Right atrium auricular region (tissue), 2 donors: ENCODE data around the gene COG5. TPM values are rescaled to one million over a fixed set of nuclear protein-coding genes. Genes with fewer than 3 reads are reported as not detected.

Experiments used
- DNase-seq: peaks from one replicate; pipeline ENCODE4 v3.0.0-alpha.2; 2019; ENCODE audit warnings: low spot score
- H3K27ac ChIP-seq, 2 donors: fragments of 200-600 bp; sonication (generic); 1 replicate in 1 of 2; 2 replicates in 1 of 2; pipeline ENCODE4 v1.5.1; 2016 to 2019
- H3K27me3 ChIP-seq, 2 donors: fragments of 200-600 bp; sonication (generic); one replicate each; pipeline versions ENCODE4 v1.5.1 to v1.6.0; 2017 to 2019
- H3K36me3 ChIP-seq: fragments of 200-600 bp; sonication (generic); one replicate; pipeline ENCODE4 v1.5.1; 2016
- H3K4me1 ChIP-seq, 2 donors: fragments of 200-600 bp; sonication (generic); one replicate each; pipeline versions ENCODE4 v1.5.1 to v1.6.0; 2017 to 2019
- H3K4me3 ChIP-seq, 2 donors: fragments of 200-600 bp; sonication (generic); 1 replicate in 1 of 2; 2 replicates in 1 of 2; pipeline ENCODE4 v1.5.1; 2017 to 2019; ENCODE audit warnings: mild to moderate bottlenecking in 1 of 2, moderate library complexity in 1 of 2
- H3K9me3 ChIP-seq, 2 donors: fragments of 200-600 bp; sonication (generic); one replicate each; pipeline ENCODE4 v1.5.1; 2019
- CTCF ChIP-seq, 2 donors: fragments of 200-600 bp; sonication (generic); IDR thresholded peaks; one replicate each; pipeline ENCODE4 v1.5.1; 2019; ENCODE audit warnings: antibody characterized with exemption in 2 of 2
- total RNA-seq, 2 donors: library from RNA; depleted of rRNA; stranded (reverse); fragments of >200 nt; gene quantifications; one replicate each; pipeline ENCODE4 v1.1.0, GENCODE V29; 2016

Gene COG5
- total RNA-seq, 2 donors from 2014 or later = 28.0 to 31.8 TPM

GRCh38 chr7:107495516-107495915 lies 68.2 kb downstream of the COG5 start:
- no peaks in the 10 kb centered on the region for H3K9me3 ChIP-seq
- TF ChIP-seq CTCF (IDR thresholded peaks at IDR 0.05) = no peak
- no peaks in the 10 kb centered on the region for H3K27me3 ChIP-seq
- DNase-seq = no peak
- H3K4me1 ChIP-seq = peaks cover 0 to 3% of the 10 kb centered on the region in 2 donors
- no peak overlapping the region for H3K27ac ChIP-seq
- no peak overlapping the region for H3K4me3 ChIP-seq
- no peaks in the 10 kb centered on the region for H3K36me3 ChIP-seq

- no peak overlapping the region for H3K27ac ChIP-seq
- DNase-seq = no peak
- no peaks in the 10 kb centered on the region for H3K36me3 ChIP-seq
- H3K27me3 ChIP-seq = no peaks in the 10 kb centered on the region
- peaks cover 0 to 3% of the 10 kb centered on the region in 2 donors for H3K4me1 ChIP-seq
- TF ChIP-seq CTCF (IDR thresholded peaks at IDR 0.05) = no peak
- no peaks in the 10 kb centered on the region for H3K9me3 ChIP-seq
- no peak overlapping the region for H3K4me3 ChIP-seq
These were observed 68.8 kb downstream of the COG5 start for GRCh38 chr7:107494884-107495283.

- no peaks in the 10 kb centered on the region for H3K27me3 ChIP-seq
- H3K9me3 ChIP-seq = no peaks in the 10 kb centered on the region
- no peak for DNase-seq
- H3K4me1 ChIP-seq = peaks cover 0 to 3% of the 10 kb centered on the region in 2 donors
- no peak overlapping the region for H3K27ac ChIP-seq
- TF ChIP-seq CTCF (IDR thresholded peaks at IDR 0.05) = no peak
- H3K4me3 ChIP-seq = no peak overlapping the region
- no peaks in the 10 kb centered on the region for H3K36me3 ChIP-seq
These were observed 69.4 kb downstream of the COG5 start for GRCh38 chr7:107494315-107494751.

- H3K4me1 ChIP-seq = peaks cover 0 to 3% of the 10 kb centered on the region in 2 donors
- H3K27me3 ChIP-seq = no peaks in the 10 kb centered on the region
- no peaks in the 10 kb centered on the region for H3K36me3 ChIP-seq
- H3K4me3 ChIP-seq = no peak overlapping the region
- no peak overlapping the region for H3K27ac ChIP-seq
- no peak for TF ChIP-seq CTCF (IDR thresholded peaks at IDR 0.05)
- DNase-seq = no peak
- no peaks in the 10 kb centered on the region for H3K9me3 ChIP-seq
These were observed 70.8 kb downstream of the COG5 start for GRCh38 chr7:107492875-107493274.

DNA sequence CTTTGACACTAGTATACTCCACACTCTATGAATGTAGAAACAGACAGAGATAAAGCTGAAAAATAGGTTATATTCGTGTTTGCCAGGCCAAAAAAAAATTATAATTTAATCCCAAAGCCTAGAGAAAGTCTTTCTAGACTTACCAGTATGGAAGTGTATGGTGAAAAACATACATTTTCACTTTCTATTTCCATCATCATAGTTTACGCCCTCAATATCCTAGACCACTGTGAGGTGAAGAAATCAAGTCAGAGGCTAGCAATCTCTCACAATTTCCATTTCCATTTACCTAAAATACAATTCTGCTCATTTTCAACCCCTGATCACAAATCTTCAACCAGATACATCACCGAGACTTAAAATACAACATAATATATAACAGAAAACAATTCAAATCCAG lies 77.7 kb downstream of the COG5 start:
- DNase-seq = no peak
- Histone ChIP-seq H3K4me3 (no peak overlapping the region), H3K9me3 (no peaks in the 10 kb centered on the region), H3K4me1 (peaks cover 0 to 3% of the 10 kb centered on the region in 2 donors), H3K36me3 (no peaks in the 10 kb centered on the region), H3K27me3 (no peaks in the 10 kb centered on the region), H3K27ac (no peak overlapping the region)
- TF ChIP-seq CTCF (IDR thresholded peaks at IDR 0.05) = no peak

GRCh38 chr7:107482571-107482970 lies 81.1 kb downstream of the COG5 start:
- Histone ChIP-seq H3K9me3 (no peaks in the 10 kb centered on the region), H3K36me3 (no peaks in the 10 kb centered on the region), H3K27me3 (no peaks in the 10 kb centered on the region), H3K4me3 (no peak overlapping the region), H3K27ac (no peak overlapping the region), H3K4me1 (peaks cover 0 to 5% of the 10 kb centered on the region in 2 donors)
- DNase-seq = no peak
- TF ChIP-seq CTCF (IDR thresholded peaks at IDR 0.05) = no peak
